CD4-positive, alpha-beta T cell treated with Interleukin-10 for 1 hour (primary cell): ENCODE measurements around the gene LSM6.
A peak's percentile ranks its signal among the peaks of the same experiment; 100 is the strongest.

ENCODE experiments used
- DNase-seq: peaks from one replicate; pipeline ENCODE4 v3.0.0-alpha.2; 2020

The LSM6 gene

GRCh38 chr4:146175541-146176453 lies at the start of gene LSM6:
LSM6 (plus strand) TSS chr4:146175718; CDS start chr4:146182922, 7,204 bp downstream.
- peak; percentile 88 for DNase-seq

- no peak for DNase-seq
Observed at GRCh38 chr4:146132445-146132844, 43.1 kb upstream of the LSM6 start.

- DNase-seq: no peak
Observed at GRCh38 chr4:146134761-146135445, 40.6 kb upstream of the LSM6 start.

GRCh38 chr4:146135941-146136340 lies 39.6 kb upstream of the LSM6 start:
- no peak for DNase-seq

GRCh38 chr4:146142768-146143167 lies 32.8 kb upstream of the LSM6 start:
- DNase-seq: no peak

- DNase-seq: no peak
Observed at GRCh38 chr4:146143888-146144287, 31.6 kb upstream of the LSM6 start.

GRCh38 chr4:146146918-146147317 lies 28.6 kb upstream of the LSM6 start:
- no peak for DNase-seq

- DNase-seq: no peak
Observed at GRCh38 chr4:146148021-146148420, 27.5 kb upstream of the LSM6 start.

- DNase-seq: no peak
Observed at GRCh38 chr4:146154057-146154456, 21.5 kb upstream of the LSM6 start.

- no peak for DNase-seq
Observed at GRCh38 chr4:146155152-146155724, 20.3 kb upstream of the LSM6 start.

GRCh38 chr4:146158036-146158745 lies 17.3 kb upstream of the LSM6 start:
- DNase-seq: no peak

GRCh38 chr4:146159384-146160058 lies 16.0 kb upstream of the LSM6 start:
- no peak for DNase-seq

GRCh38 chr4:146161243-146161642 lies 14.3 kb upstream of the LSM6 start:
- no peak for DNase-seq

- DNase-seq: no peak
Observed at GRCh38 chr4:146165221-146165620, 10.3 kb upstream of the LSM6 start.

- DNase-seq: no peak
Observed at GRCh38 chr4:146165840-146166239, 9.7 kb upstream of the LSM6 start.

- no peak for DNase-seq
Observed at GRCh38 chr4:146170149-146170548, 5.4 kb upstream of the LSM6 start.

GRCh38 chr4:146176891-146177290 lies 1.4 kb downstream of the LSM6 start:
- DNase-seq: peak; percentile 13

- DNase-seq: no peak
Observed at GRCh38 chr4:146178126-146178525, 2.6 kb downstream of the LSM6 start.

GRCh38 chr4:146179784-146180370 lies 4.4 kb downstream of the LSM6 start:
- no peak for DNase-seq

GRCh38 chr4:146182443-146182842 lies 6.9 kb downstream of the LSM6 start:
- no peak for DNase-seq

- no peak for DNase-seq
Observed at GRCh38 chr4:146183209-146183608, 7.7 kb downstream of the LSM6 start.

GRCh38 chr4:146186041-146186440 lies 10.5 kb downstream of the LSM6 start:
- no peak for DNase-seq
